ELR (cell line): ENCODE results near the gene PTPN23.
A peak's percentile ranks its signal among the peaks of the same experiment; 100 is the strongest.

Source experiments
- DNase-seq: peaks from one replicate; pipeline ENCODE4 v3.0.0-alpha.2; 2015; ENCODE audit warnings: low read depth

The PTPN23 gene, protein sequence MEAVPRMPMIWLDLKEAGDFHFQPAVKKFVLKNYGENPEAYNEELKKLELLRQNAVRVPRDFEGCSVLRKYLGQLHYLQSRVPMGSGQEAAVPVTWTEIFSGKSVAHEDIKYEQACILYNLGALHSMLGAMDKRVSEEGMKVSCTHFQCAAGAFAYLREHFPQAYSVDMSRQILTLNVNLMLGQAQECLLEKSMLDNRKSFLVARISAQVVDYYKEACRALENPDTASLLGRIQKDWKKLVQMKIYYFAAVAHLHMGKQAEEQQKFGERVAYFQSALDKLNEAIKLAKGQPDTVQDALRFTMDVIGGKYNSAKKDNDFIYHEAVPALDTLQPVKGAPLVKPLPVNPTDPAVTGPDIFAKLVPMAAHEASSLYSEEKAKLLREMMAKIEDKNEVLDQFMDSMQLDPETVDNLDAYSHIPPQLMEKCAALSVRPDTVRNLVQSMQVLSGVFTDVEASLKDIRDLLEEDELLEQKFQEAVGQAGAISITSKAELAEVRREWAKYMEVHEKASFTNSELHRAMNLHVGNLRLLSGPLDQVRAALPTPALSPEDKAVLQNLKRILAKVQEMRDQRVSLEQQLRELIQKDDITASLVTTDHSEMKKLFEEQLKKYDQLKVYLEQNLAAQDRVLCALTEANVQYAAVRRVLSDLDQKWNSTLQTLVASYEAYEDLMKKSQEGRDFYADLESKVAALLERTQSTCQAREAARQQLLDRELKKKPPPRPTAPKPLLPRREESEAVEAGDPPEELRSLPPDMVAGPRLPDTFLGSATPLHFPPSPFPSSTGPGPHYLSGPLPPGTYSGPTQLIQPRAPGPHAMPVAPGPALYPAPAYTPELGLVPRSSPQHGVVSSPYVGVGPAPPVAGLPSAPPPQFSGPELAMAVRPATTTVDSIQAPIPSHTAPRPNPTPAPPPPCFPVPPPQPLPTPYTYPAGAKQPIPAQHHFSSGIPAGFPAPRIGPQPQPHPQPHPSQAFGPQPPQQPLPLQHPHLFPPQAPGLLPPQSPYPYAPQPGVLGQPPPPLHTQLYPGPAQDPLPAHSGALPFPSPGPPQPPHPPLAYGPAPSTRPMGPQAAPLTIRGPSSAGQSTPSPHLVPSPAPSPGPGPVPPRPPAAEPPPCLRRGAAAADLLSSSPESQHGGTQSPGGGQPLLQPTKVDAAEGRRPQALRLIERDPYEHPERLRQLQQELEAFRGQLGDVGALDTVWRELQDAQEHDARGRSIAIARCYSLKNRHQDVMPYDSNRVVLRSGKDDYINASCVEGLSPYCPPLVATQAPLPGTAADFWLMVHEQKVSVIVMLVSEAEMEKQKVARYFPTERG (N-terminal part only)

DNA sequence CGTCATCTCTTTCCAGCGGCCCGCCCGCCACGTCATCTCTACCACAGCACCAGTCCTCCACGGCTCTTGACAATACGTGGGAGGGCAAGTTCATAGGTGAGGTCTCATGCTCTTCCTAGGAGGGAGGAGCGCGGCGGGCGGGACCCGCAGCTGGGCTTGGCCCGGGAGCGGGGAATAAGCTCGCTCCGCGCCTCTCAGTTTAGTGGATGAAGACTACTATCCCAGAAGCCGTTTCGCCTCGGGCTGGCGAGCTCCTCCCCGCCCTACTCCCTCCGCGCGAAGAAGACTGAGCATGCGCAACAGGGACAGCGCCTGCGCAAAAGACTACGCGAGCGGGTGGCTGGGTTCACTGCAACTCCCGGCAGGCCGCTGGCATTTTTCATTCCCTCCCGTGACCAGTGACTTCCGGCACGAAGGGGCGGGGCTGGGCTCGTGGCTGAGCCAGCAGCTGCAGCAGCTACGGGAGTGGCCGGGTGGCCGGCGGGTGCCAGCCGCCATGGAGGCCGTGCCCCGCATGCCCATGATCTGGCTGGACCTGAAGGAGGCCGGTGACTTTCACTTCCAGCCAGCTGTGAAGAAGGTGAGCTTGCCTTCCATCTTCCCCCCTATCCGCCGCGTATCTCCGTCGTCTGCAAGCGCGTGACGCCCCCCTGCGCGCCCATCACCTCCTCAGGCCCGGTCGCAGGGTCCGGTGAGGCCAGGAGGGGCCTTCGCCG, at the start of gene PTPN23:
Gene PTPN23 (plus strand): TSS at position 421 of the 716 bp plus-strand sequence. CDS start 76 bp downstream, at position 497.
- peak; percentile 98 for DNase-seq

GRCh38 chr3:47333907-47334306, 46.9 kb upstream of the PTPN23 start:
- DNase-seq = no peak

DNA sequence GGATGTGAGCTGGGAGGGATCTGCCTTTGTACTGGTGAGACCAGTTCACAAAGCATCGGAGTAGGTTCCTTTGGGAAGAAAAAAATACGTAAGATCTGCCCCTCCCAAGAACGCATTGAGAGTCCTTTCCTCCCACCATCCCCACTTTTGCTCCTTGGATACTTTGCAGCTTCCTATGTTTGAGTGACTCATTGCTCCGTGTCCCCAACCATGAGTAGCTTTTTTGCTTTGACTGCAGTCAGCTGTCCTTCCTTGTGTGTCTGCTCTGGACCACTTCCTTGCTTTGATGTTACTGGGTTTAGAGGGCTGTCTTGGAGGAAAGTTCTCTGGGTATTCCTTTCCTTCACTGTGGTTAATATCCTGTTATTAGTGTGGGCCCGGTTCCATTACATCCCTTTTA, 43.2 kb upstream of the PTPN23 start:
- no peak for DNase-seq

- DNase-seq = no peak
Observed at GRCh38 chr3:47339951-47340350, 40.9 kb upstream of the PTPN23 start.

- DNase-seq = no peak
Observed at GRCh38 chr3:47340866-47341265, 40.0 kb upstream of the PTPN23 start.

- no peak for DNase-seq
Observed at GRCh38 chr3:47342151-47342550, 38.7 kb upstream of the PTPN23 start.

DNA sequence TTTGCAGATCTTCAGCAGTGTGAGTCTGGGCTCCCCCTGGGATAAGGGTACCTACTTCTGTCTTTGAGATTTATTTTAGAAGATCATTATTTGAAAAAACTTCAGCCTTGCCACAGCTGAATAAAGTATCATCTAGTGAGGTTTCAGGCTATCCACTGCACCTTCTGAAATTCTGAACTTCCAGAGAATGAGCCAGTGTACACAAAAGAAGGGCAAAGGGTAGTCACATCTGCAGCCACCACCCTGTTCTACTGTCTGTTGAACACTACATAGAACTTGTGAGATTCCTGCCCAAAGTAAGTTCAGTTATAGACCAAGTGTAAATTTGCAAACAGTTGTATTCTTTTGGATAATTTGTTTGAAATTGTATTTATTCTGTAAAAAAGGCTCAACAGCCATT, 38.0 kb upstream of the PTPN23 start:
- DNase-seq = no peak

GRCh38 chr3:47343471-47343971, 37.3 kb upstream of the PTPN23 start:
- DNase-seq = no peak

- DNase-seq = no peak
Observed at GRCh38 chr3:47344971-47345370, 35.9 kb upstream of the PTPN23 start.

DNA sequence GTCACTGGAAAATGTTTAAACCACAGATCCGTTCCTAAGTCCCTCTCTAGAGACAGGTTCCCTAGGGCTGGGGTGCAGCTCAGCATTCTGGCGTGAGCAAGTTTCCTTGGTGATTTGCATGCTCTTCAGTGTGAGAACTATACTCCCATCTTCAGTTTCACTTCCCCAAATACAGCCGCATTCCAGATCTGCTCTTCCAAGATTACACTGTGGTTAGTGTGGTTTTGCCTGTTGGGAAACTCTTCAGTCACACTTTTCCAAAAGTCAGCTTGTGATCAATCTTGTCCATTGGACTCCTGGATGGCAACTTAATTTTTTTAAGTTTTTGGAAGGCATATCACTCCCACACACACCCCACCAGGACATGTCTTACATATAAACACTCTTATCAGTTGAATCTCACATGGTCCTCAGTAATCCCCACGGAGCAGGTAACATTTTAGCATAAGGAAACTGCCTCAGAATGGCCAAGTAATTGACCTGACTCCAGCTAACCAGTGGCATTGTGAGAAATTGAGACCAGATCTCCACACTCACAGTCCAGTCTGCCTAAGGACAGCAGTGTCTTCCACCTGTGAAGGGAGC, 33.5 kb upstream of the PTPN23 start:
- DNase-seq = peak; percentile 39

GRCh38 chr3:47348411-47349154, 32.2 kb upstream of the PTPN23 start:
- no peak for DNase-seq

GRCh38 chr3:47355010-47355409, 25.8 kb upstream of the PTPN23 start:
- no peak for DNase-seq

DNA sequence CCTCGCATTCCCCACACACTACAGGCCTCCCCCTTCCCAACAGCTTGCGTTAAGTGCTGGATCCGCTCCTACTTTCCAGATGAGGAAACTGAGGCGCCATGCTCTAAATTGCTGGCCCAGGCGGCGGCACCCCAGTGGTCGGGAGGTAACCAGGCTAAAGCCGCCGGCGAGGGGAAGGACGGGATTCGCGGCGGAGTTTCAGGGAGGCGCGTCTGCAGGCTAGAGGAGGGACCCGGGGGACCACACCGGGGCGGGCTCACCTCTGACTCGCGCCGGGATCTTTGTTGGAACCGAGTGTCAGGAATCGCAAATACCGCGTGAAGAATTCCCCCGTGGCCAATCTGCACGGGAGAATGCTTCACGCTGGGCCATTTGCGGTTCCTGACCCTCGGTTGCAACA, 24.6 kb upstream of the PTPN23 start:
- no peak for DNase-seq

- no peak for DNase-seq
Observed at GRCh38 chr3:47359323-47359722, 21.5 kb upstream of the PTPN23 start.

- peak; percentile 10 for DNase-seq
Observed at GRCh38 chr3:47360110-47360517, 20.7 kb upstream of the PTPN23 start.

- DNase-seq = no peak
Observed at GRCh38 chr3:47362701-47363100, 18.1 kb upstream of the PTPN23 start.

DNA sequence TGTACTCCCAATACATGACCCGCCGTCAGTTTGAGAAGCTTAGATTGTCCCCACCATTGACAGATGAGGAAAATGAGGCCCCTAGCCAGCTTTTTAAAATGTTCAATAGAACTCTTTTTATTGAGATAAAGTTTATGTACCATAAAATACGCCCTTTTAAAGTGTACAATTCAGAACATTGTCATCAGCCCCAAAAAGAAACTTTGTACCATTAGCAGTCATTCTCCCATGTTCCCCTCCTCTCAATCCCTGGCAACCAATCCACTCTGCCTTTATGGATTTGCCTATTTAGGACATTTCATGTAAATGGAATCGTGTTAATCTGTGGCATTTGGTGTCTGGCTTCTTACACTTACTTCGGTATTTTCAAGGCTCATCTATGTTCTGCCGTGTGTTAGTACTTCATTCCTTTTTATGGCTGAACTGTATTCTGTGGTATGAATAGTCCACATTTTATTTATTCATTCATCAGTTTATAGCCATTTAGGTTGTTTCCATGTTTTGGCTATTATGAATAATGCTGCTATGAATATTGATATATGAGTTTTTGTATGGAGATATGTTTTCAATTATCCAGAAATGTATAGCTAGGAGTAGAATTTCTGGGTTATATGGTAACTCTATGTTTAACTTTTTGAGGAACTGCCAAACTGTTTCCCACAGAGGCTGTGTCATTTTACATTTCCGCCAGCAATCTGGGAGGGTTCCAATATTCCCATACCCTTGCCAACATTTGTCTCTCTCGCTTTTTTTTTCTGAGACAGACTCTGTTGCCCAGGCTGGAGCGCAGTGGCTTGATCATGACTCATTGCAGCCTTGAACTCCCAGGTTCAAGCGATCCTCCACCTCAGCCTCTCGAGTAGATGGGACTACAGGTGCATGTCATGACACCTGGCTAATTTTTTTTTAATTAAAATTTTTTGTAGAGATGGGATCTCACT, 15.3 kb upstream of the PTPN23 start:
- DNase-seq = peak; percentile 66

GRCh38 chr3:47366833-47367232, 14.0 kb upstream of the PTPN23 start:
- DNase-seq = no peak

DNA sequence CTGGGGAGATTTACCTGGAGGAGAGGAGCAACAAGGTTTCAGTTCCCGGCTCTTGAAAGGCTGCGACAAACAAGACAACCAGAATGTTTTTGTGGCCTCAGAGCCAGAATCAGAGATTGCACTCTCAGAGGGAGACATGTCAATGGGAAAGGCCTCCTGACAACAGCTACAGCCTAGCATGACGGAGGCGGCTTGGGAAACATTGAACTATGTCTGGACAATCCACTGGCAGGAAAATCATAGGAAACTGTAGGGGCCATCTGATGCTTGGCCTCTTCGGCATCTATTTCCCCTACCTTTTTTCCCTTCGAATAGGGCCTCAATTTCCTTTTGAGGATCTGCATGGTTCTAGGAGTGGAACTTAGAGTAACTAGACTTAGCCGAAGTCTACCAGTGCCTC, 13.2 kb upstream of the PTPN23 start:
- DNase-seq = no peak
